ENCODE measurements around the gene SLCO4A1. TPM values are rescaled to one million over a fixed set of nuclear protein-coding genes. Genes with fewer than 3 reads are reported as not detected.

Gene SLCO4A1
- total RNA-seq, 2 experiments from 2014 or later, result 40.5 to 43.4 TPM

DNA sequence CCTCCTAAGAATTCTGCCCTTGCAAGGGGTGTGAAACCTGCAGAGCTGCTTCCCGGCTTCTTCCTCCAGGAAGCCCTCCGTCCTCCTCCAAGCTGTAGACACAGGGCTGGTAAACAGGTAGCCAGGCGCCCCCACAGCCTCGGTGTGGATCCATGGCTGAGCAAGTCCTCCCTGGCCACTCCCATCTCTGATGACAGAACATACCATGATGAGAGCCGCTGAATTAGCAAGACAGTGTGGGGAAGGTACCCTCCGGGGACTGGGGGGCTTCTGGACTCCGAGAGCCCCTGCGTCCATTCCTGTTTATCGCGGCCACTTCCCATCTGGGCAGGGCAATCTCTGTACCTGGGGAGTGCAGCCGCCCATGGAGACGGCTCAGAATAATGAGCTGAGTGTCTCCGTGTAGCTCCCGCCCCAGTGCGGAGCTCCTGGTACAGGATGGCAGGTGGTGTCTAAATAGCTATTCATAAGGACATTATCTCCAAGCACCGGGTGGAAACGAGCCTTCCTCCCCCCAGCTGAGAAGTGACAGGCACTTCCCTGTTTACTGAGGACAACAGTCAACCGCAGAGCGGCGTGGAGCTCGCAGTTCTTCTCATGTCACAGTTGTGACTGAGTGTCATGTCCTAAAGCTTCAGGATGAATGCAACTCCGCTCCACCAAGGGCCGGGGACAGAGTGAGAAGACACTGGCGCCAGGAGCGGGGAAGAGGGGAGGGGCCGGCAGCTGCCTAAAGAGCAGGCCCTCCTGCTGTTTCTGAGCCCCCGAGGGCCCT lies 43.7 kb downstream of the SLCO4A1 start:
- H3K9me3 Mint-ChIP-seq (ENCODE audit: low read depth), result no peaks in the 10 kb centered on the region
- no peak overlapping the region for H3K27ac Mint-ChIP-seq
- intact Hi-C loops (cut with DNase I, micrococcal nuclease), result no loop called here
- POLR2A ChIA-PET, result no interaction called here
- no peak overlapping the region for H3K4me3 Mint-ChIP-seq
- no peaks in the 10 kb centered on the region for H3K36me3 Mint-ChIP-seq (ENCODE audit: low read depth)
- DNase-seq (peak; percentile 38), ATAC-seq (peak; percentile 57)
- H3K27me3 Mint-ChIP-seq, result peaks cover 2% of the 10 kb centered on the region
- CTCF ChIA-PET, result interaction anchor here (0.5 to 1.2 kb wide), 6 partner anchors 12 to 103 kb away, joined by 3 to 5 read pairs (median 4); no protein-coding TSS in a partner anchor
- H3K4me1 Mint-ChIP-seq, result peaks cover 8% of the 10 kb centered on the region

- peaks cover 2% of the 10 kb centered on the region for H3K27me3 Mint-ChIP-seq
- H3K4me3 Mint-ChIP-seq, result no peak overlapping the region
- intact Hi-C loops (cut with DNase I, micrococcal nuclease), result no loop called here
- H3K27ac Mint-ChIP-seq, result no peak overlapping the region
- POLR2A ChIA-PET, result no interaction called here
- CTCF ChIA-PET, result interaction anchor here (0.7 to 1.2 kb wide), 3 partner anchors 65 to 102 kb away, joined by 3 to 5 read pairs (median 4); no protein-coding TSS in a partner anchor
- H3K36me3 Mint-ChIP-seq (ENCODE audit: low read depth), result no peaks in the 10 kb centered on the region
- peaks cover 8% of the 10 kb centered on the region for H3K4me1 Mint-ChIP-seq
- H3K9me3 Mint-ChIP-seq (ENCODE audit: low read depth), result no peaks in the 10 kb centered on the region
- DNase-seq (no peak), ATAC-seq (no peak)
Measured at GRCh38 chr20:62686869-62687830, 44.8 kb downstream of the SLCO4A1 start.

DNA sequence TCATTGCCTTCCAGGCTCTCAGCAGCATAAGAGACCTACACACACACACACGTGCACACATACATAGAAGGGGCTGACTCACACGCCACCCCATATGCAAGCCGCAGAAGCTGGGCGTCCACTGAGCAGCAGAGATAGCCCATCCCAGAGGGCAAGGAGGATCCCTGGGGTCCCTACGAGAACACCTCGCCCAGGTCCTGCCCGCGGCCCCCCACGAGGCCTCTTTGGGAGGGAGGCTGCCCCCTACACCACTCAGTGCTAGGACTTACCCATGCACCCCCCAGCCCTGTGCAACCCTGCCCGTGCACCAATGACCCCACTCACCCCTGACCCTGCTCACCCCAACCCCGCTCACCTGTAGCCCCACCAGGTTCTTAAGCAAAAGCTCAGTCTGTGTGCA lies 45.8 kb downstream of the SLCO4A1 start:
- Mint-ChIP-seq H3K4me1 (peaks cover 8% of the 10 kb centered on the region), H3K27ac (no peak overlapping the region), H3K9me3 (ENCODE audit: low read depth) (no peaks in the 10 kb centered on the region), H3K36me3 (ENCODE audit: low read depth) (no peaks in the 10 kb centered on the region), H3K4me3 (no peak overlapping the region), H3K27me3 (peaks cover 2% of the 10 kb centered on the region)
- intact Hi-C loops (cut with DNase I, micrococcal nuclease), result no loop called here
- DNase-seq (no peak), ATAC-seq (no peak)
- ChIA-PET CTCF (interaction anchor here (1.5 kb wide), 1 partner anchor 104 kb away, joined by 6 read pairs; no protein-coding TSS in a partner anchor), POLR2A (no interaction called here)

DNA sequence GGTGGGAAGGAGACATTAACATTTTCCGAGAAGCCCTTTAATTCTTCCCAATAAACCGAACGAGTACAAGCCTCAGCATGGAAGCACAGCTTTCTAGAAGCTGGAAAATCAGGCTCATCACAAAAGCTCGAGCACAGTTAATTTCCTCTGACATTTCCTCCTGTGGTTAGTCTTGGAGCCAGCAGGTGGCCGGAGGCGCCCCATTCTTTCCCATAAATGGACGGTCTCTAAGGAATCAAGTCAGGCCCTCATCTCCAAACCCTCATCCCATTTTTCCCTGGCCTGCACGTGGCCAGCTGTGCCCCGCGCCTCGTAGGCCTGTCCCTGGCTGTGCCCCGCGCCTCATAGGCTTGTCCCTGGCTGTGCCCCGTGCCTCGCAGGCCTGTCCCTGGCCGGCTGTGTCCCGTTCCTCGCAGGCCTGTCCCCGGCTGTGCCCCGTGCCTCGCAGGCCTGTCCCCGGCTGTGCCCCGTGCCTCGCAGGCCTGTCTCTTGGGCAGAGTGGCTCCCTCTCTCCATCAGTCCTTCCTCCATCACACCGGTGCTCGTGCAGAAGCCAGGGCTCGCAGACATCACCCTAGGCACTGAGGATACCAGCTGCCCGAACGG lies 46.7 kb downstream of the SLCO4A1 start:
- ChIA-PET CTCF (interaction anchor here (0.6 to 1.5 kb wide), 2 partner anchors 95 to 103 kb away, joined by 5 to 6 read pairs; no protein-coding TSS in a partner anchor), POLR2A (no interaction called here)
- H3K27ac Mint-ChIP-seq, result no peak overlapping the region
- ATAC-seq (no peak), DNase-seq (no peak)
- no peaks in the 10 kb centered on the region for H3K9me3 Mint-ChIP-seq (ENCODE audit: low read depth)
- peaks cover 8% of the 10 kb centered on the region for H3K4me1 Mint-ChIP-seq
- intact Hi-C loops (cut with DNase I, micrococcal nuclease), result no loop called here
- H3K4me3 Mint-ChIP-seq, result no peak overlapping the region
- peaks cover 2% of the 10 kb centered on the region for H3K27me3 Mint-ChIP-seq
- H3K36me3 Mint-ChIP-seq (ENCODE audit: low read depth), result no peaks in the 10 kb centered on the region

DNA sequence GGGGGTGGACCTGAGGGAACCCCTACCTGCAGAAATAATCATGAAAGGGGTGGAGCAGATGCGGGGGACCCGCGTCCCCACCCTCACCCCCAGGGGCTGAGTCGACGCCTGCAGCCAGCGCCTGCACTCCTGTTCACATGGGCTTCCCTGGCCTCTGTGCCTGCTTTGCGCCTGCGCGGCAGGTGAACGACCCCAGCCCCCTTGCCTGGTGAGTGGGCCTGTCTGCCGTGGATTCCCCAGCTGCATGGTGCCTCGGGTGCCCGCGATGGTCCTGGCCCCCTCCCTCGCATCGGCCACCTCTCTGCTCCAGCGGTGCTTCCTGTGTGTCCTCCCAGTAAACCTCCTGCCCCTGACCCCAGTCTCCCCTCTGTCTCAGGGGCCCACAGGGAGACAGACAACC lies 47.6 kb downstream of the SLCO4A1 start:
- H3K9me3 Mint-ChIP-seq (ENCODE audit: low read depth), result no peaks in the 10 kb centered on the region
- no peak overlapping the region for H3K27ac Mint-ChIP-seq

GRCh38 chr20:62690261-62690820 lies 48.0 kb downstream of the SLCO4A1 start:
- no peaks in the 10 kb centered on the region for H3K9me3 Mint-ChIP-seq (ENCODE audit: low read depth)
- H3K36me3 Mint-ChIP-seq (ENCODE audit: low read depth), result no peaks in the 10 kb centered on the region
- ATAC-seq, result no peak
- no peak for DNase-seq
- H3K4me1 Mint-ChIP-seq, result peaks cover 8% of the 10 kb centered on the region
- H3K4me3 Mint-ChIP-seq, result no peak overlapping the region
- ChIA-PET CTCF (interaction anchor here (0.8 kb wide), 1 partner anchor 102 kb away, joined by 3 read pairs; no protein-coding TSS in a partner anchor), POLR2A (no interaction called here)
- H3K27ac Mint-ChIP-seq, result no peak overlapping the region
- intact Hi-C loops (cut with DNase I, micrococcal nuclease), result no loop called here
- peaks cover 1% of the 10 kb centered on the region for H3K27me3 Mint-ChIP-seq

More for the DNA sequence above, 47.6 kb downstream of the SLCO4A1 start:
- DNase-seq (no peak), ATAC-seq (no peak)
- CTCF ChIA-PET, result no interaction called here
- intact Hi-C loops (cut with DNase I, micrococcal nuclease), result no loop called here
- peaks cover 8% of the 10 kb centered on the region for H3K4me1 Mint-ChIP-seq
- peaks cover 2% of the 10 kb centered on the region for H3K27me3 Mint-ChIP-seq
- H3K4me3 Mint-ChIP-seq, result no peak overlapping the region
- POLR2A ChIA-PET, result no interaction called here
- no peaks in the 10 kb centered on the region for H3K36me3 Mint-ChIP-seq (ENCODE audit: low read depth)

DNA sequence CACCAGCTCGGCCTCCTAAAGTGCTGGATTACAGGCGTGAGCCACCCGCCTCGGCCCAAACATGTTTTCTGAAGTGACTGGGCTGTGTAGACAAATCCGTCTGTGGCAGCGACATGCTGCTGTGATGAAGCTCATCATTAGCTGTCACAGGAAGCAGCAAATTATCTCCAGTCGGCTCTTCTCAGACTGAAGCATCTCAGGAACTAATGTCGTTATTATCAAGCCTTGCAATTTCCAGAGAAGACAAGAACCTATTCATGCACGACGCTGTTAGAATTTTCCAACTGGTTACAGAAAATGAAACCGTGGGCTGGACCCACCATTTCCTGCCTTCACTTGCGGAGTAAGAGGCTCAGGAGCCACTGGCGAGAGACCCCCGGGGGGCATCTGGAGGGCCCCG lies 49.2 kb downstream of the SLCO4A1 start:
- ChIA-PET CTCF (interaction anchor here (0.6 kb wide), 1 partner anchor 88 kb away, joined by 3 read pairs; no protein-coding TSS in a partner anchor), POLR2A (interaction anchor here (0.6 kb wide), 1 partner anchor 26 kb away, joined by 4 read pairs; no protein-coding TSS in a partner anchor)
- peaks cover 2% of the 10 kb centered on the region for H3K4me1 Mint-ChIP-seq
- no peaks in the 10 kb centered on the region for H3K36me3 Mint-ChIP-seq (ENCODE audit: low read depth)
- H3K27me3 Mint-ChIP-seq, result no peaks in the 10 kb centered on the region
- no peaks in the 10 kb centered on the region for H3K9me3 Mint-ChIP-seq (ENCODE audit: low read depth)
- no peak overlapping the region for H3K27ac Mint-ChIP-seq
- intact Hi-C loops (cut with DNase I, micrococcal nuclease), result no loop called here
- no peak overlapping the region for H3K4me3 Mint-ChIP-seq
- ATAC-seq (no peak), DNase-seq (no peak)

GRCh38 chr20:62692176-62692575 lies 49.9 kb downstream of the SLCO4A1 start:
- intact Hi-C loops (cut with DNase I, micrococcal nuclease), result no loop called here
- Mint-ChIP-seq H3K36me3 (ENCODE audit: low read depth) (no peaks in the 10 kb centered on the region), H3K9me3 (ENCODE audit: low read depth) (no peaks in the 10 kb centered on the region), H3K27me3 (no peaks in the 10 kb centered on the region), H3K27ac (no peak overlapping the region), H3K4me1 (peaks cover 3% of the 10 kb centered on the region), H3K4me3 (no peak overlapping the region)
- ATAC-seq (no peak), DNase-seq (no peak)
- CTCF ChIA-PET, result interaction anchor here (0.6 kb wide), 1 partner anchor 88 kb away, joined by 3 read pairs; no protein-coding TSS in a partner anchor
- POLR2A ChIA-PET, result no interaction called here

DNA sequence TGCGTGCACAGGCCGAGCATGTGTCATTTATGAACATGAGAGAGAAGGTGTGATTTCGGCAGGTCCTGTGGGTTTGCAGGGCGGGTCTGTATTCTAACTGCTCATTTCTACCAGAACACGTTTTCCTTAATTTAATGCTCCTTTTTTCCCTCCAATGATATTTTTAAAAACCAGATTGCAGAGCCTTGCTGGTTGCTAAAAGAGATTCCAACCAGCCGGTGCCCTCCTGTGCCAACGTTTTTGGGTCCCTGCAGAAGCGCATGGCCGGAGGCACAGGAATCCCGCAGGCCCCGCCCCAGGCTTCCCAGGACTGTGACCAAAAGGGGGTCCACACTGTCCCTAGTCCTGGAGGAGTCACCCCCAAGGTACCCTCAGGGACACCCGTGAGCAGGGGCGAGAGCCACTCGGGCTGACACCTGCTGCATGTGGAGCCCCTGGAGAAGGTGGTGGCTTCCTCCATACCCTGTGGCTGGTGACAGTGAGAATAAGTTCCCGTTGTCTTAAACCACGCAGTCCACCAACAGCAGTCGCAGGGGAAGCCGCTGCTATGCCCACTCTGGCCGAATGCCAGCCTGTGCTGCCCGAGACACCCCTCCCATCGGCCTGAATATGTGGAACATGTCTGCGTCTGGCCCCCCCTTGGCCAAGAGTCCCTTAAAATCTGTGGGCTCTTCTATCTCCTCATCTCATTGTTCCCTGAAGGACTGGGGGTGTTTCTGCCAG lies 50.7 kb downstream of the SLCO4A1 start:
- Mint-ChIP-seq H3K4me1 (peaks cover 3% of the 10 kb centered on the region), H3K36me3 (ENCODE audit: low read depth) (no peaks in the 10 kb centered on the region), H3K27me3 (no peaks in the 10 kb centered on the region), H3K4me3 (no peak overlapping the region), H3K9me3 (ENCODE audit: low read depth) (no peaks in the 10 kb centered on the region), H3K27ac (no peak overlapping the region)
- ATAC-seq (no peak), DNase-seq (no peak)
- CTCF ChIA-PET, result no interaction called here
- POLR2A ChIA-PET, result no interaction called here
- intact Hi-C loops (cut with DNase I, micrococcal nuclease), result no loop called here

- Mint-ChIP-seq H3K4me1 (peaks cover 3% of the 10 kb centered on the region), H3K9me3 (ENCODE audit: low read depth) (no peaks in the 10 kb centered on the region), H3K27ac (no peak overlapping the region), H3K36me3 (ENCODE audit: low read depth) (no peaks in the 10 kb centered on the region), H3K4me3 (no peak overlapping the region), H3K27me3 (no peaks in the 10 kb centered on the region)
- CTCF ChIA-PET, result interaction anchor here (0.5 kb wide), 1 partner anchor 15 kb away, joined by 3 read pairs; no protein-coding TSS in a partner anchor
- ATAC-seq (no peak), DNase-seq (no peak)
- POLR2A ChIA-PET, result no interaction called here
- intact Hi-C loops (cut with DNase I, micrococcal nuclease), result no loop called here
Measured at GRCh38 chr20:62693524-62693922, 51.2 kb downstream of the SLCO4A1 start.

Measured in activated CD4-positive, alpha-beta T cell treated with anti-CD3 and anti-CD28 coated beads for 36 hours (primary cell).